Central memory CD8-positive, alpha-beta T cell (primary cell): ENCODE measurements around the gene ZPLD1.

Experiments
- ATAC-seq: fragments of 150-1000 bp; cut with Tn5 transposase; replicated peaks from 2 replicates; pipeline ENCODE4 v1.10.0; 2022; ENCODE audit warnings: mild to moderate bottlenecking, moderate FRiP score, moderate number of reproducible peaks; ENCODE audit not compliant: poor library complexity, severe bottlenecking; ENCODE audit errors: extremely low read depth
- DNase-seq, 2 donors: peaks; one replicate each; pipeline ENCODE4 v3.0.0; 2021; ENCODE audit warnings: low spot score in 2 of 2
- H3K27ac Mint-ChIP-seq: one replicate; pipeline ENCODE4 v1.8.0; 2022; ENCODE audit warnings: low read depth, mild to moderate bottlenecking, moderate library complexity, mixed read lengths
- H3K27me3 Mint-ChIP-seq: one replicate; pipeline ENCODE4 v1.8.0; 2022; ENCODE audit warnings: mixed read lengths
- H3K36me3 Mint-ChIP-seq: one replicate; pipeline ENCODE4 v1.8.0; 2022; ENCODE audit warnings: mild to moderate bottlenecking, moderate library complexity, mixed read lengths; ENCODE audit not compliant: insufficient read depth
- H3K4me1 Mint-ChIP-seq: one replicate; pipeline ENCODE4 v1.8.0; 2022; ENCODE audit warnings: mixed read lengths
- H3K4me3 Mint-ChIP-seq: one replicate; pipeline ENCODE4 v1.8.0; 2022; ENCODE audit warnings: mild to moderate bottlenecking, moderate library complexity, mixed read lengths
- H3K9me3 Mint-ChIP-seq: one replicate; pipeline ENCODE4 v1.8.0; 2022; ENCODE audit warnings: mixed read lengths

Gene ZPLD1

DNA sequence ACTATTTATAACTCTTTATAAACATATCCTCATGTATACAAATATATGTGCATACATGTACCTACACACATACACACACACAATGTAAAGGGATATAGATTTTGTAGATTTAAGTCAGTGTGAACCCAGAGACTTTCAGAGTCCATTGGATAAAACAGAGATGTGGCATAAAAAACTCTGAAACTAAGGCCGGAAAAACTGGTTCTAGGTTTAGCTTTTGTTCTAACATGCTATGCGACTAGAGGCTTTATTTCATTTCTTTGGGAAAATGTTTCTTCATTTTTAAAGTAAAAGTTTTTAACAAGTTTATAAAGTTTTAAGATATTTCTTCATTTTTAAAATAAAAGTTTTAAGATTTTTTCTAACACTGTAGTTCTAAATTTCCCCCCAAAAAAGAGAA lies 36.7 kb downstream of the ZPLD1 start:
- Mint-ChIP-seq H3K9me3 (peaks cover 5% of the 10 kb centered on the region), H3K27ac (no peak overlapping the region), H3K4me1 (no peaks in the 10 kb centered on the region), H3K4me3 (no peak overlapping the region), H3K27me3 (peaks cover 7% of the 10 kb centered on the region), H3K36me3 (no peaks in the 10 kb centered on the region)
- no peak for ATAC-seq
- DNase-seq: no peak

GRCh38 chr3:102473648-102474047 lies 38.8 kb downstream of the ZPLD1 start:
- Mint-ChIP-seq H3K4me1 (no peaks in the 10 kb centered on the region), H3K9me3 (peaks cover 5% of the 10 kb centered on the region), H3K27ac (no peak overlapping the region), H3K4me3 (no peak overlapping the region), H3K36me3 (no peaks in the 10 kb centered on the region), H3K27me3 (no peaks in the 10 kb centered on the region)
- no peak for DNase-seq
- no peak for ATAC-seq

DNA sequence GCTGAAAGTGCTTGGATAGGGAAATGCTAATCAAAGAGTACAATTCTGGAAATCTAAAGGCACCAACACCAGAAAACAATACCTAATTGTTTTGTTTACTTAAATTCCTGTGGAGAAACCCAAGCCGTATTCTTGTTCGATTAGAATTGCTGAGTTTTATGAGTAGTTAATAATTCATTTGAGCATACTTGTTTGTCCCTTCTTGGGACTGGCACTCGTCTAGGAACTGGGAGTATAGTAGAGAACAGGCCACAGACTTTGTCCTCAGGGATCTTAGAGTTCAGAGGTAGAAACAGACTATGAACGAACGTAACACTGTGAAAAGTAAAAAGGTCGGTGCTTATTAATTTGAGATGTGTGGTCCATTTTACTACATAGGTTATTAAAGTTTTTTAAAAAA lies 39.4 kb downstream of the ZPLD1 start:
- Mint-ChIP-seq H3K4me3 (no peak overlapping the region), H3K27me3 (no peaks in the 10 kb centered on the region), H3K9me3 (peaks cover 5% of the 10 kb centered on the region), H3K36me3 (no peaks in the 10 kb centered on the region), H3K27ac (no peak overlapping the region), H3K4me1 (no peaks in the 10 kb centered on the region)
- ATAC-seq (no peak), DNase-seq (no peak)

DNA sequence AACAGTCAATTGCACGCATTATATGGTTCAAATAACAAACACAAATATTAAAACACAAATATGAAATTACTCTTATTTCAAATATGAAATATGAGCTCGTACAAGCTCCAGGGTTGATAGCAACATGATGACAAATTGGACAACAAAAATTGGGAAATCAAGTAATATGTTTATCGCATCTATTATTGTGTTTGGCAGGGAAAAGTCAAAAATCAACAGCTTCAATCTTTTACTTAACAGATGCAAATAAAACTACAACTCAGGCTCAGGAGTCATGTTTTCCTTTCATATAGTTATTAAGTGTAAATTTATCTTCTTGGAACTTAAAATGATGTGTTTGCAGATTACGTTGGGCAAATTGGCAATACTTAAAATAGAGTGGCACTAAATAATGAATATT lies 41.4 kb downstream of the ZPLD1 start:
- Mint-ChIP-seq H3K27ac (no peak overlapping the region), H3K9me3 (peaks cover 2% of the 10 kb centered on the region), H3K4me1 (no peaks in the 10 kb centered on the region), H3K36me3 (no peaks in the 10 kb centered on the region), H3K4me3 (no peak overlapping the region), H3K27me3 (no peaks in the 10 kb centered on the region)
- DNase-seq: no peak
- no peak for ATAC-seq

DNA sequence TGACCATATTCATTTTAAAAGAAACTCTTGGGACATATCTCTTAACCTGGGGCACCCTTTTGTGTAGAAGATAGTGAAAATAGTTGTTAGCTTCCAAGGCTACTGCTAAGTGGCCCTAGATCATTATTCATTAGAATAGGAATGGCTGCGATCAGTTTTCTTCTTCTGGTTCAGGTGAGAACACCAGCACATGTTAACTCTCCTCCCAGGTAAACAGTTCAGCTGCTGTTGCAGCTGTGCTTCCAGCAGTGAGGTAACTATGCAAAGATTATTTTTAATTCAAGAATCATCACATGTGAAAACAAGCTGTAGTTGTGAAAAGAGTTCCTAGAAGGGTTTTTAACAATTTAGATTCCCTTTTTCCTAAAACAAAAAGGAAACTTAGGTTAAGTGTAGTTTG lies 43.3 kb downstream of the ZPLD1 start:
- H3K4me1 Mint-ChIP-seq: no peaks in the 10 kb centered on the region
- DNase-seq (no peak), ATAC-seq (no peak)
- H3K36me3 Mint-ChIP-seq: no peaks in the 10 kb centered on the region
- no peak overlapping the region for H3K27ac Mint-ChIP-seq
- H3K4me3 Mint-ChIP-seq: no peak overlapping the region
- H3K27me3 Mint-ChIP-seq: no peaks in the 10 kb centered on the region
- no peaks in the 10 kb centered on the region for H3K9me3 Mint-ChIP-seq

DNA sequence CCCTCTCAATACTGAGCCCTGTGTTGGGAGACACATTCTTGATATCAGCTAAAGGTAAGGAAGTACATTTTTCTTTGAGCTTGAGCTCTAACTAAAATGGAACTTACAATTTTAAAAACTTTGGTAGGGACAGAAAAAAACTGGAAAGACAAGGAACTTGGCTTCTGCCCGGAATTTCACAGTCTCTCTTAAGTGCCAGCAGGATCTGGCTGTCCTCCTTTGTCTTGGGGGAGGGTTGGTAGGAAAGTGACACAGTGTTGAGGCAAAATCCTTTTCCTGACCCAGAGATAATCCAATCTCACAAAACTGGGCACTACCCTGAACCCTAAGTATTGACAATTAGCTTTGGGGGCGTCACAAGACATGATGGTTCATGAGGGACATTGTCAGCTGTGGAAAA lies 45.3 kb downstream of the ZPLD1 start:
- no peaks in the 10 kb centered on the region for H3K36me3 Mint-ChIP-seq
- no peak overlapping the region for H3K4me3 Mint-ChIP-seq
- DNase-seq: no peak
- no peaks in the 10 kb centered on the region for H3K4me1 Mint-ChIP-seq
- ATAC-seq: no peak
- H3K9me3 Mint-ChIP-seq: no peaks in the 10 kb centered on the region
- no peaks in the 10 kb centered on the region for H3K27me3 Mint-ChIP-seq
- H3K27ac Mint-ChIP-seq: no peak overlapping the region

- ATAC-seq (no peak), DNase-seq (no peak)
- Mint-ChIP-seq H3K27ac (no peak overlapping the region), H3K4me3 (no peak overlapping the region), H3K27me3 (no peaks in the 10 kb centered on the region), H3K36me3 (no peaks in the 10 kb centered on the region), H3K4me1 (no peaks in the 10 kb centered on the region), H3K9me3 (no peaks in the 10 kb centered on the region)
These were observed 46.2 kb downstream of the ZPLD1 start for GRCh38 chr3:102481050-102481449.

- Mint-ChIP-seq H3K36me3 (no peaks in the 10 kb centered on the region), H3K27me3 (no peaks in the 10 kb centered on the region), H3K4me1 (no peaks in the 10 kb centered on the region), H3K4me3 (no peak overlapping the region), H3K9me3 (no peaks in the 10 kb centered on the region), H3K27ac (no peak overlapping the region)
- ATAC-seq: no peak
- DNase-seq: no peak
These were observed 48.7 kb downstream of the ZPLD1 start for GRCh38 chr3:102483556-102483955.

- Mint-ChIP-seq H3K36me3 (no peaks in the 10 kb centered on the region), H3K27ac (no peak overlapping the region), H3K4me1 (no peaks in the 10 kb centered on the region)
These were observed 49.5 kb downstream of the ZPLD1 start for GRCh38 chr3:102484363-102484762.

GRCh38 chr3:102485701-102486100 lies 50.9 kb downstream of the ZPLD1 start:
- H3K4me3 Mint-ChIP-seq: no peak overlapping the region
- H3K27ac Mint-ChIP-seq: no peak overlapping the region
- H3K27me3 Mint-ChIP-seq: no peaks in the 10 kb centered on the region
- no peaks in the 10 kb centered on the region for H3K9me3 Mint-ChIP-seq
- H3K36me3 Mint-ChIP-seq: no peaks in the 10 kb centered on the region
- DNase-seq: no peak
- ATAC-seq: no peak
- H3K4me1 Mint-ChIP-seq: no peaks in the 10 kb centered on the region

More at GRCh38 chr3:102484363-102484762, 49.5 kb downstream of the ZPLD1 start:
- H3K9me3 Mint-ChIP-seq: no peaks in the 10 kb centered on the region
- H3K27me3 Mint-ChIP-seq: no peaks in the 10 kb centered on the region
- ATAC-seq (no peak), DNase-seq (no peak)
- H3K4me3 Mint-ChIP-seq: no peak overlapping the region

- H3K4me1 Mint-ChIP-seq: no peaks in the 10 kb centered on the region
- H3K27me3 Mint-ChIP-seq: no peaks in the 10 kb centered on the region
- no peaks in the 10 kb centered on the region for H3K36me3 Mint-ChIP-seq
- no peak overlapping the region for H3K4me3 Mint-ChIP-seq
- H3K9me3 Mint-ChIP-seq: no peaks in the 10 kb centered on the region
- no peak overlapping the region for H3K27ac Mint-ChIP-seq
- DNase-seq (no peak), ATAC-seq (no peak)
These were observed 53.5 kb downstream of the ZPLD1 start for GRCh38 chr3:102488331-102488730.

GRCh38 chr3:102492300-102492699 lies 57.5 kb downstream of the ZPLD1 start:
- no peaks in the 10 kb centered on the region for H3K36me3 Mint-ChIP-seq
- H3K4me1 Mint-ChIP-seq: no peaks in the 10 kb centered on the region
- H3K4me3 Mint-ChIP-seq: no peak overlapping the region
- H3K27ac Mint-ChIP-seq: no peak overlapping the region
- H3K27me3 Mint-ChIP-seq: no peaks in the 10 kb centered on the region
- no peaks in the 10 kb centered on the region for H3K9me3 Mint-ChIP-seq
- no peak for DNase-seq
- no peak for ATAC-seq

DNA sequence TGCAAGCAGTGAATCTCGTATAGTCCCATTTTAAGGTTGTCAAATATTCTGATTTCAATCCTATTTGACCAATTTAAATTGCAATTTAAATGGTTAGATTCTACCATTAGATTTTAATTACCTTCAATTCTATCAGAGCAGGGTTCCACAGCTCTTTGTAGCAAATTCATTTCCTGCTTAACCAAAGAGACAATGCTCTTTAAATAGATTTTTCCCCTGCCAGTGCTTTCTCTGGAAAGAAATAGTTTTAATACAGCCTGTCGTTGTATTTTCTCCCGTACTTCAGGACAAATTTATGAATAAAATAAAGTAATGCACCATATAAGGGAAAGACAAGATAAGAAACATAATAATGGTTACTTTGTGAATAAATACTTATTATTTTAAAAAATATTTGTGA lies 62.8 kb downstream of the ZPLD1 start:
- no peak overlapping the region for H3K4me3 Mint-ChIP-seq
- H3K36me3 Mint-ChIP-seq: no peaks in the 10 kb centered on the region
- no peak overlapping the region for H3K27ac Mint-ChIP-seq
- DNase-seq (no peak), ATAC-seq (no peak)
- no peaks in the 10 kb centered on the region for H3K9me3 Mint-ChIP-seq
- H3K27me3 Mint-ChIP-seq: no peaks in the 10 kb centered on the region
- no peaks in the 10 kb centered on the region for H3K4me1 Mint-ChIP-seq

GRCh38 chr3:102505542-102505941 lies 70.7 kb downstream of the ZPLD1 start:
- Mint-ChIP-seq H3K4me3 (no peak overlapping the region), H3K27me3 (peaks cover 8% of the 10 kb centered on the region), H3K27ac (no peak overlapping the region), H3K4me1 (no peaks in the 10 kb centered on the region), H3K36me3 (no peaks in the 10 kb centered on the region), H3K9me3 (no peaks in the 10 kb centered on the region)
- ATAC-seq (no peak), DNase-seq (no peak)
